OCI-LY3 (cell line): ENCODE results near the gene KIAA0040.

ENCODE experiments used
- EZH2phosphoT487 ChIP-seq: fragments of 200-600 bp; shearing (Covaris generic); IDR thresholded peaks from 2 replicates; pipeline ENCODE4 v1.6.1; 2018; ENCODE audit warnings: antibody characterized with exemption, mixed run types, low read depth
- TF ChIP-seq, protein P1 (sequence below): fragments of 200-600, 300-600 bp; sonication (generic); IDR thresholded peaks from 2 replicates; pipeline ENCODE4 v1.5.1; 2014; ENCODE audit warnings: antibody characterized with exemption, low read length, low read depth

DNA sequence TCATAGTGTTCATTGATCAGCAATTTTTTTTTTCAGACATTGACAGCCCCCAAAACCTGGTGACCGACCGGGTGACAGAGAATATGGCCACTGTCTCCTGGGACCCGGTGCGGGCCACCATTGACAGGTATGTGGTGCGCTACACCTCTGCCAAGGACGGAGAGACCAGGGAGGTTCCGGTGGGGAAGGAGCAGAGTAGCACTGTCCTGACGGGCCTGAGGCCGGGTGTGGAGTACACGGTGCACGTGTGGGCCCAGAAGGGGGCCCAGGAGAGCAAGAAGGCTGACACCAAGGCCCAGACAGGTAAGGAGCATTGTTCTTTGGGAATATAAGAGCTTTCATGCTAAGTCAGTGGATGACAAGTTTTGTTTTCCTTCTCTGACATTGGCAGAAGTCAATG lies 75.7 kb downstream of the KIAA0040 start:
- TF ChIP-seq, protein P1, sequence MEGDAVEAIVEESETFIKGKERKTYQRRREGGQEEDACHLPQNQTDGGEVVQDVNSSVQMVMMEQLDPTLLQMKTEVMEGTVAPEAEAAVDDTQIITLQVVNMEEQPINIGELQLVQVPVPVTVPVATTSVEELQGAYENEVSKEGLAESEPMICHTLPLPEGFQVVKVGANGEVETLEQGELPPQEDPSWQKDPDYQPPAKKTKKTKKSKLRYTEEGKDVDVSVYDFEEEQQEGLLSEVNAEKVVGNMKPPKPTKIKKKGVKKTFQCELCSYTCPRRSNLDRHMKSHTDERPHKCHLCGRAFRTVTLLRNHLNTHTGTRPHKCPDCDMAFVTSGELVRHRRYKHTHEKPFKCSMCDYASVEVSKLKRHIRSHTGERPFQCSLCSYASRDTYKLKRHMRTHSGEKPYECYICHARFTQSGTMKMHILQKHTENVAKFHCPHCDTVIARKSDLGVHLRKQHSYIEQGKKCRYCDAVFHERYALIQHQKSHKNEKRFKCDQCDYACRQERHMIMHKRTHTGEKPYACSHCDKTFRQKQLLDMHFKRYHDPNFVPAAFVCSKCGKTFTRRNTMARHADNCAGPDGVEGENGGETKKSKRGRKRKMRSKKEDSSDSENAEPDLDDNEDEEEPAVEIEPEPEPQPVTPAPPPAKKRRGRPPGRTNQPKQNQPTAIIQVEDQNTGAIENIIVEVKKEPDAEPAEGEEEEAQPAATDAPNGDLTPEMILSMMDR: no peak
- TF ChIP-seq EZH2phosphoT487: no peak
